WERI-Rb-1 (cell line): Measurements from ENCODE around the gene ACAT1.
"Not testable (repeated sequence)": the region's sequence is repeated elsewhere in the genome, so short reads cannot be mapped to it uniquely, and the experiment has no call there.

Source experiments
- DNase-seq: peaks from one replicate; pipeline ENCODE4 v3.0.0-alpha.2; 2020
- H3K27ac ChIP-seq: fragments of 250-450 bp; sonication (Bioruptor Pico); 2 replicates; pipeline ENCODE4 v1.5.1; 2020; ENCODE audit warnings: mild to moderate bottlenecking, moderate library complexity
- H3K27me3 ChIP-seq: fragments of 250-450 bp; sonication (Bioruptor Pico); 2 replicates; pipeline ENCODE4 v1.5.1; 2021; ENCODE audit warnings: mild to moderate bottlenecking, low read depth, moderate library complexity; ENCODE audit not compliant: insufficient read depth, severe bottlenecking
- H3K36me3 ChIP-seq: fragments of 250-450 bp; sonication (Bioruptor Pico); 2 replicates; pipeline ENCODE4 v1.5.1; 2020; ENCODE audit warnings: mild to moderate bottlenecking, moderate library complexity
- H3K4me3 ChIP-seq: 2 replicates; pipeline ENCODE4 v1.5.1; 2011; ENCODE audit warnings: low read depth, mild to moderate bottlenecking, control low read depth, low read length
- H3K9me3 ChIP-seq: fragments of 250-450 bp; sonication (Bioruptor Pico); 2 replicates; pipeline ENCODE4 v1.5.1; 2021; ENCODE audit warnings: mild to moderate bottlenecking, moderate library complexity; ENCODE audit not compliant: severe bottlenecking
- CTCF ChIP-seq: IDR thresholded peaks from 2 replicates; pipeline ENCODE4 v1.5.1; 2011; ENCODE audit warnings: low read depth, mild to moderate bottlenecking, control low read depth, inconsistent platforms, low read length

Gene ACAT1

GRCh38 chr11:108154591-108154990 lies 33.2 kb downstream of the ACAT1 start:
- no peak for DNase-seq
- H3K27ac ChIP-seq, result no peak overlapping the region
- H3K4me3 ChIP-seq, result no peak overlapping the region
- no peaks in the 10 kb centered on the region for H3K9me3 ChIP-seq
- TF ChIP-seq CTCF, result no peak
- H3K36me3 ChIP-seq, result peaks cover 68% of the 10 kb centered on the region
- no peaks in the 10 kb centered on the region for H3K27me3 ChIP-seq

- H3K9me3 ChIP-seq, result no peaks in the 10 kb centered on the region
- no peak for DNase-seq
- no peak overlapping the region for H3K27ac ChIP-seq
- no peak overlapping the region for H3K4me3 ChIP-seq
- TF ChIP-seq CTCF, result no peak
- peaks cover 68% of the 10 kb centered on the region for H3K36me3 ChIP-seq
- no peaks in the 10 kb centered on the region for H3K27me3 ChIP-seq
Measured at GRCh38 chr11:108160970-108161566, 39.7 kb downstream of the ACAT1 start.

GRCh38 chr11:108162878-108163277 lies 41.5 kb downstream of the ACAT1 start:
- H3K27ac ChIP-seq, H3K4me3 ChIP-seq, DNase-seq, H3K27me3 ChIP-seq, H3K9me3 ChIP-seq: not testable (repeated sequence)
- peaks cover 80% of the 10 kb centered on the region for H3K36me3 ChIP-seq

- TF ChIP-seq CTCF, result no peak
- Histone ChIP-seq H3K36me3 (peaks cover 84% of the 10 kb centered on the region), H3K9me3 (no peaks in the 10 kb centered on the region), H3K4me3 (no peak overlapping the region), H3K27me3 (no peaks in the 10 kb centered on the region), H3K27ac (no peak overlapping the region)
- no peak for DNase-seq
Measured at GRCh38 chr11:108167624-108168023, 46.3 kb downstream of the ACAT1 start.

- H3K4me3 ChIP-seq, result no peak overlapping the region
- no peak for DNase-seq
- no peak for TF ChIP-seq CTCF
- H3K36me3 ChIP-seq, result peaks cover 75% of the 10 kb centered on the region
- H3K9me3 ChIP-seq, result no peaks in the 10 kb centered on the region
- H3K27me3 ChIP-seq, result no peaks in the 10 kb centered on the region
- H3K27ac ChIP-seq, result no peak overlapping the region
Measured at GRCh38 chr11:108170184-108170583, 48.8 kb downstream of the ACAT1 start.

GRCh38 chr11:108177570-108177969 lies 56.2 kb downstream of the ACAT1 start:
- no peak for DNase-seq
- Histone ChIP-seq H3K9me3 (no peaks in the 10 kb centered on the region), H3K36me3 (peaks cover 54% of the 10 kb centered on the region), H3K27me3 (no peaks in the 10 kb centered on the region), H3K27ac (no peak overlapping the region), H3K4me3 (no peak overlapping the region)
- no peak for TF ChIP-seq CTCF
